Measurements from ENCODE around the gene LOXHD1. TPM values are rescaled to one million over a fixed set of nuclear protein-coding genes. Genes with fewer than 3 reads are reported as not detected.

Gene LOXHD1
- total and polyA plus RNA-seq, 2 of the 4 experiments (the other 2 are of a cell fraction): not detected

DNA sequence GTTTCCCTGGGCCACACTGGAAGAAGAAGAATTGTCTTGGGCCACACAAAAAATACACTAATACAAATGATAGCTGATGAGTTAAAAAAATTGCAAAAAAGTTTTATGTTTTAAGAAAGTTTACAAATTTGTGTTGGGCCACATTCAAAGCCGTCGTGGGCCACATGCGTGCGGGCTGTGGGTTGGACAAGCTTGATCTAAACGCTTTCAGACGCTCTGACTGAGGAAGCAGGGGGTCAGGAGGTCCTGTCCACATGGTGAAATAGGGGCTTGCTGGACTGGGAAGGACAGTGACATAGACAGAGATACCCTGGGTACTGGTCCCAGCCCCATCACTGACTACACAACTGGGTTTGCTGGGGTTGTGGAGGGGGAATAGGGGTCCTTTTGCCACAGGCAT, 86.4 kb downstream of the LOXHD1 start:
- no peak overlapping the region for H2BK20ac ChIP-seq (ENCODE audit: low read depth, low read length)
- BruUV-seq (replicated peaks): no TSS peak
- no peak overlapping the region for H3K56ac ChIP-seq (ENCODE audit: extremely low read depth, insufficient read depth, low read length)
- no peak overlapping the region for H3K4me3 ChIP-seq (ENCODE audit: insufficient read depth, low read depth, low read length)
- no peak overlapping the region for H3K27ac ChIP-seq (ENCODE audit: insufficient read depth, low read length)
- no peak overlapping the region for H3K4me2 ChIP-seq (ENCODE audit: low read depth, low read length)
- H4K20me1 ChIP-seq (ENCODE audit: insufficient read depth, low read length): no peaks in the 10 kb centered on the region
- H3K79me1 ChIP-seq (ENCODE audit: low read depth in 1 of 2, low read length in 2 of 2): no peaks in the 10 kb centered on the region
- no peak overlapping the region for H3K4ac ChIP-seq (ENCODE audit: low read depth, low read length)
- no peak overlapping the region for H3K18ac ChIP-seq (ENCODE audit: low read depth, low read length)
- H3K27me3 ChIP-seq (ENCODE audit: control insufficient read depth, insufficient read depth, low read length): no peaks in the 10 kb centered on the region
- H3K36me3 ChIP-seq (ENCODE audit: control insufficient read depth, insufficient read depth, low read length): no peaks in the 10 kb centered on the region
- ATAC-seq (ENCODE audit: low read depth) (no peak), DNase-seq (no peak)
- no peak overlapping the region for H4K8ac ChIP-seq (ENCODE audit: low read depth in 2 of 2, low read length in 2 of 2)
- dilution Hi-C loops (cut with HindIII; ENCODE audit: low sequenced_read_pairs, unreplicated experiment): no loop called here
- ChIA-PET POLR2A (ENCODE audit: unreplicated experiment) (no interaction called here), CTCF (no interaction called here)
- H2AK5ac ChIP-seq (ENCODE audit: low read depth, low read length): no peak overlapping the region
- in situ Hi-C loops (cut with MboI; ENCODE audit: low sequenced_read_pairs): no loop called here
- WGBS, 2 experiments (ENCODE audit: extremely low coverage in 2 of 2, insufficient read length in 1 of 2): 60% methylated on average over 2 of the region's 6 CpGs; no CpG with 5 or more reads in 1 of the 2 experiments
- no peaks in the 10 kb centered on the region for H3K9me1 ChIP-seq (ENCODE audit: insufficient read depth, low read length)
- no peak overlapping the region for H3K9ac ChIP-seq (ENCODE audit: low read depth, low read length)
- H4K91ac ChIP-seq (ENCODE audit: insufficient read depth, low read depth, low read length): no peak overlapping the region
- no peaks in the 10 kb centered on the region for H3K4me1 ChIP-seq (ENCODE audit: control insufficient read depth, insufficient read depth, low read length)
- no peak overlapping the region for H3K23ac ChIP-seq (ENCODE audit: low read depth, low read length)
- H3K9me3 ChIP-seq (ENCODE audit: control insufficient read depth, insufficient read depth, low read length): no peaks in the 10 kb centered on the region
- intact Hi-C loops (cut with micrococcal nuclease): no loop called here
- no peak for TF ChIP-seq SMC3 (IDR thresholded peaks at IDR 0.05; ENCODE audit: low read depth, low read length)
- no peak for TF ChIP-seq POLR2A (IDR thresholded peaks at IDR 0.05; ENCODE audit: low read depth, low read length)
- TF ChIP-seq ELK1 (IDR thresholded peaks at IDR 0.05; ENCODE audit: borderline replicate concordance, low read depth, low read length): no peak
- no peak for TF ChIP-seq FOS (IDR thresholded peaks at IDR 0.05; ENCODE audit: low read depth, low read length)
- no peak for TF ChIP-seq MAZ (IDR thresholded peaks at IDR 0.05; ENCODE audit: borderline replicate concordance, low read depth, low read length)
- TF ChIP-seq, protein P1, sequence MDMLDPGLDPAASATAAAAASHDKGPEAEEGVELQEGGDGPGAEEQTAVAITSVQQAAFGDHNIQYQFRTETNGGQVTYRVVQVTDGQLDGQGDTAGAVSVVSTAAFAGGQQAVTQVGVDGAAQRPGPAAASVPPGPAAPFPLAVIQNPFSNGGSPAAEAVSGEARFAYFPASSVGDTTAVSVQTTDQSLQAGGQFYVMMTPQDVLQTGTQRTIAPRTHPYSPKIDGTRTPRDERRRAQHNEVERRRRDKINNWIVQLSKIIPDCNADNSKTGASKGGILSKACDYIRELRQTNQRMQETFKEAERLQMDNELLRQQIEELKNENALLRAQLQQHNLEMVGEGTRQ (IDR thresholded peaks at IDR 0.05; ENCODE audit: low read depth, low read length): no peak
- TF ChIP-seq MAFK (IDR thresholded peaks at IDR 0.05; ENCODE audit: low read depth, low read length): no peak
- TF ChIP-seq, protein P2, sequence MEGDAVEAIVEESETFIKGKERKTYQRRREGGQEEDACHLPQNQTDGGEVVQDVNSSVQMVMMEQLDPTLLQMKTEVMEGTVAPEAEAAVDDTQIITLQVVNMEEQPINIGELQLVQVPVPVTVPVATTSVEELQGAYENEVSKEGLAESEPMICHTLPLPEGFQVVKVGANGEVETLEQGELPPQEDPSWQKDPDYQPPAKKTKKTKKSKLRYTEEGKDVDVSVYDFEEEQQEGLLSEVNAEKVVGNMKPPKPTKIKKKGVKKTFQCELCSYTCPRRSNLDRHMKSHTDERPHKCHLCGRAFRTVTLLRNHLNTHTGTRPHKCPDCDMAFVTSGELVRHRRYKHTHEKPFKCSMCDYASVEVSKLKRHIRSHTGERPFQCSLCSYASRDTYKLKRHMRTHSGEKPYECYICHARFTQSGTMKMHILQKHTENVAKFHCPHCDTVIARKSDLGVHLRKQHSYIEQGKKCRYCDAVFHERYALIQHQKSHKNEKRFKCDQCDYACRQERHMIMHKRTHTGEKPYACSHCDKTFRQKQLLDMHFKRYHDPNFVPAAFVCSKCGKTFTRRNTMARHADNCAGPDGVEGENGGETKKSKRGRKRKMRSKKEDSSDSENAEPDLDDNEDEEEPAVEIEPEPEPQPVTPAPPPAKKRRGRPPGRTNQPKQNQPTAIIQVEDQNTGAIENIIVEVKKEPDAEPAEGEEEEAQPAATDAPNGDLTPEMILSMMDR (conservative IDR thresholded peaks at IDR 0.05; ENCODE audit: low read depth, low read length): no peak
- TF ChIP-seq MXI1 (IDR thresholded peaks at IDR 0.05; ENCODE audit: borderline replicate concordance, low read depth, low read length): no peak
- no peak for TF ChIP-seq NFE2L2 (IDR thresholded peaks at IDR 0.05; ENCODE audit: low read depth, low read length)
- no peak for TF ChIP-seq RAD21 (IDR thresholded peaks at IDR 0.05; ENCODE audit: low read length)
- no peak for TF ChIP-seq CHD1 (IDR thresholded peaks at IDR 0.05; ENCODE audit: low read depth, low read length)
- no peak for TF ChIP-seq RFX5 (IDR thresholded peaks at IDR 0.05; ENCODE audit: low read depth, low read length)
- no peak for TF ChIP-seq RCOR1 (IDR thresholded peaks at IDR 0.05; ENCODE audit: insufficient replicate concordance, low read length)
- no peak for TF ChIP-seq BHLHE40 (IDR thresholded peaks at IDR 0.05; ENCODE audit: low read depth, low read length)
- no peak for TF ChIP-seq CEBPB (IDR thresholded peaks at IDR 0.05; ENCODE audit: low read depth, low read length)
- no peak overlapping the region for H3K14ac ChIP-seq (replicated peaks; ENCODE audit: low read depth, low read length)
- H2BK120ac ChIP-seq (ENCODE audit: low read depth, low read length): no peak overlapping the region
- no peak overlapping the region for H2AFZ ChIP-seq (replicated peaks; ENCODE audit: low read length, poor library complexity)
- no peak overlapping the region for H2BK5ac ChIP-seq (ENCODE audit: low read depth, low read length, poor library complexity, severe bottlenecking)
- H4K5ac ChIP-seq (ENCODE audit: low read depth, low read length): no peak overlapping the region
- no peak overlapping the region for H2AK9ac ChIP-seq (replicated peaks; ENCODE audit: low read depth, low read length, poor library complexity)
- no peak overlapping the region for H2BK15ac ChIP-seq (ENCODE audit: low read depth, low read length)
